ENCODE data around the gene PDIA2.

DNA sequence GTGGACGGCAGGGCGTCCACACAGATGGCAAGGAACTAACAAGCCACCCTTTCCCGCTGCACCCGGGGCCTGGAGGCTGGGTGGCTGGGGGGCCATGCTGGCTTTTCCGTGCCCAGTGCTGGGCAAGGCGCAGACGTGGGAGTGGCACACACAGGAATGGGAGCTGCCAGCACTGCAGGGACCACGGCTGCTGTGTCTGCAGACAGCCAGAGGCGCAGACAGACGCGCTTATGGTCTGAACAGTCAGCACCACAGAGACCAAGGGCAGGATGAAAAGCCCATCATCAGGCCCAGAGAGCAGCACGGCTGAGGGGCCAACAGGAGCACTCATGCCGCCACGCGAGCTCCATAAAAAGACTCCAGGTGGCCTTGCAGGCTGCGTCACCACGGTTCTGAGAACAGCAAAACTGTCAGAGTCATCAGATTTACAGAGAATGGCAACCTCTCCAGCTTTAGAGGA lies 24.0 kb downstream of the PDIA2 start:
- TF ChIP-seq EZH2 (IDR thresholded peaks at IDR 0.05; ENCODE audit: low read length, unreplicated experiment) (no peak), EZH2phosphoT487 (IDR thresholded peaks at IDR 0.05; ENCODE audit: borderline replicate concordance, low read length) (no peak)
- TF ChIP-seq, protein P1, sequence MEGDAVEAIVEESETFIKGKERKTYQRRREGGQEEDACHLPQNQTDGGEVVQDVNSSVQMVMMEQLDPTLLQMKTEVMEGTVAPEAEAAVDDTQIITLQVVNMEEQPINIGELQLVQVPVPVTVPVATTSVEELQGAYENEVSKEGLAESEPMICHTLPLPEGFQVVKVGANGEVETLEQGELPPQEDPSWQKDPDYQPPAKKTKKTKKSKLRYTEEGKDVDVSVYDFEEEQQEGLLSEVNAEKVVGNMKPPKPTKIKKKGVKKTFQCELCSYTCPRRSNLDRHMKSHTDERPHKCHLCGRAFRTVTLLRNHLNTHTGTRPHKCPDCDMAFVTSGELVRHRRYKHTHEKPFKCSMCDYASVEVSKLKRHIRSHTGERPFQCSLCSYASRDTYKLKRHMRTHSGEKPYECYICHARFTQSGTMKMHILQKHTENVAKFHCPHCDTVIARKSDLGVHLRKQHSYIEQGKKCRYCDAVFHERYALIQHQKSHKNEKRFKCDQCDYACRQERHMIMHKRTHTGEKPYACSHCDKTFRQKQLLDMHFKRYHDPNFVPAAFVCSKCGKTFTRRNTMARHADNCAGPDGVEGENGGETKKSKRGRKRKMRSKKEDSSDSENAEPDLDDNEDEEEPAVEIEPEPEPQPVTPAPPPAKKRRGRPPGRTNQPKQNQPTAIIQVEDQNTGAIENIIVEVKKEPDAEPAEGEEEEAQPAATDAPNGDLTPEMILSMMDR (conservative IDR thresholded peaks at IDR 0.05; ENCODE audit: low read depth, low read length): no peak

Data from PC-3 (cell line).